GM12878 (cell line): ENCODE measurements around the gene F13B. TPM values are rescaled to one million over a fixed set of nuclear protein-coding genes. Genes with fewer than 3 reads are reported as not detected.

ENCODE experiments used
- ATAC-seq: fragments of 200-7000 bp; cut with Tn5 transposase; 3 replicates; pipeline ENCODE4 v1.9.1; 2020; ENCODE audit warnings: mild to moderate bottlenecking, moderate library complexity
- BruUV-seq: library from RNA; stranded (reverse); fragments of 400-500 nt; replicated peaks from 2 replicates; lab custom pipeline; 2021; lab: Mats Ljungman, UMichigan
- CTCF ChIA-PET: fragments of 300-600 bp; sonication (Branson Sonifier 250); formaldehyde crosslinking; extraction: SDS; loops from one replicate; lab custom pipeline; 2021; ENCODE audit warnings: inconsistent platforms; lab: Yijun Ruan, JAX
- POLR2A ChIA-PET: fragments of 350-600 bp; formaldehyde crosslinking; extraction: SDS; loops from one replicate; lab custom pipeline; 2021; ENCODE audit warnings: inconsistent platforms; lab: Charles Lee
- RAD21 ChIA-PET: fragments of 300-600 bp; sonication (Branson Sonifier 250); formaldehyde crosslinking; loops from one replicate; lab custom pipeline; 2023; ENCODE audit warnings: antibody characterized with exemption; ENCODE audit not compliant: unreplicated experiment; lab: Charles Lee
- SMC1A ChIA-PET: fragments of 300-600 bp; sonication (Branson Sonifier 250); formaldehyde crosslinking; loops from one replicate; lab custom pipeline; 2023; ENCODE audit not compliant: unreplicated experiment, uncharacterized antibody; lab: Charles Lee
- DNase-seq: peaks from one replicate; pipeline ENCODE4 v3.0.0-alpha.2; 2011; ENCODE audit warnings: low read depth, low spot score
- FAIRE-seq: peaks from 3 replicates; lab custom pipeline; 2011; peaks lifted over from hg19 to GRCh38; lab: Jason Lieb, UNC
- H2AFZ ChIP-seq: 2 replicates; pipeline ENCODE4 v1.6.0; 2011; ENCODE audit warnings: low read depth, low read length, control low read depth; ENCODE audit not compliant: control insufficient read depth
- H3K27ac ChIP-seq: 2 replicates; pipeline ENCODE4 v1.5.1; 2011; ENCODE audit warnings: control low read depth; ENCODE audit not compliant: control insufficient read depth, insufficient read depth
- H3K27me3 ChIP-seq, 2 experiments: replicated peaks in 1 of 2; 2 replicates each; pipeline versions ENCODE4 v1.6.0 to v1.6.1; 2011; ENCODE audit warnings: low read length in 1 of 2; ENCODE audit not compliant: control insufficient read depth in 2 of 2, insufficient read depth in 2 of 2
- H3K36me3 ChIP-seq, 2 experiments: 2 replicates each; pipeline ENCODE4 v1.5.1; 2011; ENCODE audit warnings: low read length in 1 of 2; ENCODE audit not compliant: control insufficient read depth in 2 of 2, insufficient read depth in 2 of 2
- H3K4me1 ChIP-seq: 2 replicates; pipeline ENCODE4 v1.6.1; 2011; ENCODE audit warnings: mild to moderate bottlenecking, low read length, moderate library complexity, mixed read lengths; ENCODE audit not compliant: control insufficient read depth, insufficient read depth
- H3K4me2 ChIP-seq: 2 replicates; pipeline ENCODE4 v1.6.0; 2011; ENCODE audit warnings: control low read depth; ENCODE audit not compliant: control insufficient read depth, insufficient read depth
- H3K4me3 ChIP-seq: fragments of 200-600 bp; sonication (generic); 2 replicates; pipeline ENCODE4 v1.5.1; 2016
- H3K79me2 ChIP-seq: 2 replicates; pipeline ENCODE4 v1.6.0; 2011; ENCODE audit warnings: low read length; ENCODE audit not compliant: control insufficient read depth, insufficient read depth
- H3K9ac ChIP-seq: 2 replicates; pipeline ENCODE4 v1.8.0; 2011; ENCODE audit warnings: low read length, control low read depth, mixed read lengths; ENCODE audit not compliant: control insufficient read depth, insufficient read depth
- H3K9me3 ChIP-seq: replicated peaks from 3 replicates; pipeline ENCODE4 v1.5.1; 2011; ENCODE audit warnings: mild to moderate bottlenecking, low read length; ENCODE audit not compliant: control insufficient read depth, insufficient read depth
- H4K20me1 ChIP-seq: 2 replicates; pipeline ENCODE4 v1.6.0; 2011; ENCODE audit not compliant: control insufficient read depth, insufficient read depth
- BHLHE40 ChIP-seq, 2 experiments: fragments of 450-650 bp in 1 of 2; IDR thresholded peaks; 2 replicates each; pipeline ENCODE4 v1.6.1; 2011 to 2017; ENCODE audit warnings: low read depth in 2 of 2, borderline replicate concordance in 1 of 2, improper control_type of control experiment in 1 of 2, low read length in 1 of 2, mild to moderate bottlenecking in 1 of 2
- BRCA1 ChIP-seq: IDR thresholded peaks from 2 replicates; pipeline ENCODE4 v1.6.1; 2011; ENCODE audit warnings: low read depth, low read length, improper control_type of control experiment
- JUND ChIP-seq: IDR thresholded peaks from 2 replicates; pipeline ENCODE4 v1.6.1; 2012; ENCODE audit warnings: low read depth, mild to moderate bottlenecking, low read length, improper control_type of control experiment, moderate library complexity
- KLF5 ChIP-seq: fragments of 450-650 bp; IDR thresholded peaks from 2 replicates; pipeline ENCODE4 v1.6.1; 2014; ENCODE audit warnings: mild to moderate bottlenecking; ENCODE audit not compliant: partially characterized antibody
- MYB ChIP-seq: fragments of 150-350 bp; IDR thresholded peaks from 2 replicates; pipeline ENCODE4 v1.6.1; 2014; ENCODE audit warnings: mild to moderate bottlenecking, low read depth, low read length, borderline replicate concordance
- NFYA ChIP-seq: IDR thresholded peaks from 2 replicates; pipeline ENCODE4 v1.6.1; 2011; ENCODE audit warnings: low read depth, mild to moderate bottlenecking, low read length, improper control_type of control experiment, borderline replicate concordance
- NR2C2 ChIP-seq: IDR thresholded peaks from 2 replicates; pipeline ENCODE4 v1.6.1; 2011; ENCODE audit warnings: borderline replicate concordance, low read depth; ENCODE audit not compliant: control insufficient read depth, insufficient read length
- POLR2AphosphoS2 ChIP-seq: IDR thresholded peaks from 2 replicates; pipeline ENCODE4 v1.6.1; 2011; ENCODE audit warnings: low read depth, mild to moderate bottlenecking, low read length, improper control_type of control experiment, moderate library complexity
- RFX5 ChIP-seq: IDR thresholded peaks from 2 replicates; pipeline ENCODE4 v1.6.1; 2011; ENCODE audit warnings: low read depth, low read length, improper control_type of control experiment
- SUPT20H ChIP-seq: IDR thresholded peaks from 2 replicates; pipeline ENCODE4 v1.6.1; 2011; ENCODE audit warnings: low read depth, mild to moderate bottlenecking, low read length, moderate library complexity, borderline replicate concordance; ENCODE audit not compliant: control insufficient read depth
- ZBTB4 ChIP-seq: fragments of 450-650 bp; formaldehyde crosslinking; IDR thresholded peaks from 2 replicates; pipeline ENCODE4 v1.4.0; 2022; ENCODE audit warnings: mild to moderate bottlenecking, moderate library complexity
- ZNF24 ChIP-seq: fragments of 450-650 bp; IDR thresholded peaks from 2 replicates; pipeline ENCODE4 v1.6.1; 2017; ENCODE audit warnings: antibody characterized with exemption, mild to moderate bottlenecking
- WGBS: methylation state at CpG from one replicate; pipeline ENCODE4 v1.1.6; 2016; ENCODE audit warnings: low lambda C conversion rate; ENCODE audit not compliant: insufficient replicate concordance, insufficient coverage; ENCODE audit errors: missing lambda C conversion rate; 5-methylcytosine and 5-hydroxymethylcytosine counted together
- in situ Hi-C: fragments of 300-500 bp; cut with MboI; formaldehyde crosslinking; loops from 9 replicates; pipeline ENCODE4 v1.14.3; 2018; ENCODE audit warnings: mixed read lengths
- intact Hi-C: fragments of 100-400 bp; cut with micrococcal nuclease; formaldehyde crosslinking; loops from one replicate; pipeline ENCODE4 v1.14.2; 2022; ENCODE audit not compliant: unreplicated experiment
- polyA plus RNA-seq, 11 experiments: library from polyadenylated mRNA; depleted of rRNA in 4 of 11; unstranded in 6 of 11; stranded (reverse) in 5 of 11; fragments of >200 nt; fragmentation: Nextera tagmentation in 4 of 11; fragmentation: Illumina TruSeq in 1 of 11; extraction: Ambion mirVana in 4 of 11; extraction: Trizol in 1 of 11; gene quantifications; 1 replicate in 1 of 11; 2 replicates in 10 of 11; pipeline versions ENCODE4 v1.2.1 to v1.2.3, GENCODE V29; 2011 to 2016; ENCODE audit warnings: inconsistent platforms in 2 of 11, missing spikeins in 2 of 11, low read depth in 1 of 11
- total RNA-seq, 4 experiments: library from RNA; depleted of rRNA in 3 of 4; stranded (reverse); fragments of >200 nt in 3 of 4; fragmentation: Illumina TruSeq in 1 of 4; extraction: Trizol in 1 of 4; gene quantifications; 2 replicates each; pipeline versions ENCODE4 v1.2.1 to v1.2.3, GENCODE V29; 2013 to 2021
- TF ChIP-seq, protein P1 (sequence below): fragments of 450-650 bp; formaldehyde crosslinking; IDR thresholded peaks from 2 replicates; pipeline ENCODE4 v1.5.0; 2022; ENCODE audit warnings: mild to moderate bottlenecking, missing genetic modification characterization

The F13B gene
- total and polyA plus RNA-seq, 10 of the 15 experiments (the other 5 are each of a cell fraction or from before 2014, with no cell fraction given): 0.06 TPM; not detected in 9

- TF ChIP-seq ZBTB4 (CRISPR knock-in tag) (no peak), SUPT20H (no peak), ZNF24 (no peak)
Measured at GRCh38 chr1:197008861-197009260, 58.2 kb downstream of the F13B start (continued).

GRCh38 chr1:197003132-197003531, 63.9 kb downstream of the F13B start:
- DNase-seq (no peak), FAIRE-seq (no peak), ATAC-seq (no peak)
- ChIA-PET CTCF (no interaction called here), SMC1A (no interaction called here), RAD21 (no interaction called here), POLR2A (no interaction called here)
- no peaks in the 10 kb centered on the region for H3K4me1 ChIP-seq
- 3% methylated on average over 2 of the region's 2 CpGs for WGBS
- H3K4me3 ChIP-seq: no peak overlapping the region
- no peaks in the 10 kb centered on the region for H3K36me3 ChIP-seq
- no peaks in the 10 kb centered on the region for H3K9me3 ChIP-seq
- H3K79me2 ChIP-seq: no peaks in the 10 kb centered on the region
- intact Hi-C loops (no loop called here), in situ Hi-C loops (no loop called here)
- no TSS peak for BruUV-seq
- no peak overlapping the region for H3K27ac ChIP-seq
- H2AFZ ChIP-seq: no peak overlapping the region
- H3K9ac ChIP-seq: no peak overlapping the region
- H4K20me1 ChIP-seq: no peaks in the 10 kb centered on the region
- no peaks in the 10 kb centered on the region for H3K27me3 ChIP-seq
- H3K4me2 ChIP-seq: no peak overlapping the region
- TF ChIP-seq MYB (no peak), BHLHE40 (IDR thresholded peaks at IDR 0.05; ENCODE audit: borderline replicate concordance in 1 of 2, low read depth in 2 of 2, low read length in 1 of 2) (no peak), NFYA (no peak), KLF5 (no peak), NR2C2 (no peak), BRCA1 (no peak), ZBTB4 (CRISPR knock-in tag) (no peak), JUND (no peak), POLR2AphosphoS2 (no peak), RFX5 (no peak)
- TF ChIP-seq, protein P1, sequence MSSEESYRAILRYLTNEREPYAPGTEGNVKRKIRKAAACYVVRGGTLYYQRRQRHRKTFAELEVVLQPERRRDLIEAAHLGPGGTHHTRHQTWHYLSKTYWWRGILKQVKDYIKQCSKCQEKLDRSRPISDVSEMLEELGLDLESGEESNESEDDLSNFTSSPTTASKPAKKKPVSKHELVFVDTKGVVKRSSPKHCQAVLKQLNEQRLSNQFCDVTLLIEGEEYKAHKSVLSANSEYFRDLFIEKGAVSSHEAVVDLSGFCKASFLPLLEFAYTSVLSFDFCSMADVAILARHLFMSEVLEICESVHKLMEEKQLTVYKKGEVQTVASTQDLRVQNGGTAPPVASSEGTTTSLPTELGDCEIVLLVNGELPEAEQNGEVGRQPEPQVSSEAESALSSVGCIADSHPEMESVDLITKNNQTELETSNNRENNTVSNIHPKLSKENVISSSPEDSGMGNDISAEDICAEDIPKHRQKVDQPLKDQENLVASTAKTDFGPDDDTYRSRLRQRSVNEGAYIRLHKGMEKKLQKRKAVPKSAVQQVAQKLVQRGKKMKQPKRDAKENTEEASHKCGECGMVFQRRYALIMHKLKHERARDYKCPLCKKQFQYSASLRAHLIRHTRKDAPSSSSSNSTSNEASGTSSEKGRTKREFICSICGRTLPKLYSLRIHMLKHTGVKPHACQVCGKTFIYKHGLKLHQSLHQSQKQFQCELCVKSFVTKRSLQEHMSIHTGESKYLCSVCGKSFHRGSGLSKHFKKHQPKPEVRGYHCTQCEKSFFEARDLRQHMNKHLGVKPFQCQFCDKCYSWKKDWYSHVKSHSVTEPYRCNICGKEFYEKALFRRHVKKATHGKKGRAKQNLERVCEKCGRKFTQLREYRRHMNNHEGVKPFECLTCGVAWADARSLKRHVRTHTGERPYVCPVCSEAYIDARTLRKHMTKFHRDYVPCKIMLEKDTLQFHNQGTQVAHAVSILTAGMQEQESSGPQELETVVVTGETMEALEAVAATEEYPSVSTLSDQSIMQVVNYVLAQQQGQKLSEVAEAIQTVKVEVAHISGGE: no peak
